ENCODE measurements around the gene HEXD. TPM values are rescaled to one million over a fixed set of nuclear protein-coding genes. Genes with fewer than 3 reads are reported as not detected.

HEXD gene
- polyA plus RNA-seq, 1 donor = 27.4 TPM

GRCh38 chr17:82416264-82416663 is 1.9 kb upstream of the HEXD start:
- no peak for DNase-seq

- no peak for DNase-seq
Measured at GRCh38 chr17:82416771-82417170, 1.4 kb upstream of the HEXD start.

- no peak for DNase-seq
Measured at GRCh38 chr17:82419540-82419939, 1.4 kb downstream of the HEXD start.

- no peak for DNase-seq
Measured at GRCh38 chr17:82424001-82424862, 6.1 kb downstream of the HEXD start.

GRCh38 chr17:82424863-82425159 is 6.7 kb downstream of the HEXD start:
- DNase-seq = no peak

GRCh38 chr17:82428546-82428945 is 10.4 kb downstream of the HEXD start:
- DNase-seq = no peak

- DNase-seq = no peak
Measured at GRCh38 chr17:82429824-82430223, 11.7 kb downstream of the HEXD start.

GRCh38 chr17:82432017-82432416 is 13.9 kb downstream of the HEXD start:
- no peak for DNase-seq

- DNase-seq = no peak
Measured at GRCh38 chr17:82433560-82434215, 15.5 kb downstream of the HEXD start.

GRCh38 chr17:82434216-82434565 is 16.0 kb downstream of the HEXD start:
- no peak for DNase-seq

GRCh38 chr17:82435103-82435502 is 17.0 kb downstream of the HEXD start:
- no peak for DNase-seq

- DNase-seq = no peak
Measured at GRCh38 chr17:82435601-82436583, 17.7 kb downstream of the HEXD start.

GRCh38 chr17:82436601-82437324 is 18.6 kb downstream of the HEXD start:
- DNase-seq = no peak

- DNase-seq = no peak
Measured at GRCh38 chr17:82437325-82437668, 19.1 kb downstream of the HEXD start.

- DNase-seq = no peak
Measured at GRCh38 chr17:82438401-82439193, 20.4 kb downstream of the HEXD start.

GRCh38 chr17:82439194-82439828 is 21.2 kb downstream of the HEXD start:
- DNase-seq = no peak

- no peak for DNase-seq
Measured at GRCh38 chr17:82439829-82440365, 21.8 kb downstream of the HEXD start.

GRCh38 chr17:82440469-82440981 is 22.4 kb downstream of the HEXD start:
- DNase-seq = no peak

GRCh38 chr17:82440991-82441627 is 23.0 kb downstream of the HEXD start:
- no peak for DNase-seq
